GM19468 (cell line): ENCODE results near the gene RNF31.
A peak's percentile ranks its signal among the peaks of the same experiment; 100 is the strongest.
"Not testable (repeated sequence)": the region's sequence is repeated elsewhere in the genome, so short reads cannot be mapped to it uniquely, and the experiment has no call there.

Source experiments
- ATAC-seq: cut with Tn5 transposase; IDR thresholded peaks from one replicate; pipeline ENCODE4 v1.9.1; 2021; ENCODE audit warnings: mild to moderate bottlenecking, moderate library complexity, moderate number of reproducible peaks; ENCODE audit not compliant: unreplicated experiment; ENCODE audit errors: extremely low read depth

The RNF31 gene

DNA sequence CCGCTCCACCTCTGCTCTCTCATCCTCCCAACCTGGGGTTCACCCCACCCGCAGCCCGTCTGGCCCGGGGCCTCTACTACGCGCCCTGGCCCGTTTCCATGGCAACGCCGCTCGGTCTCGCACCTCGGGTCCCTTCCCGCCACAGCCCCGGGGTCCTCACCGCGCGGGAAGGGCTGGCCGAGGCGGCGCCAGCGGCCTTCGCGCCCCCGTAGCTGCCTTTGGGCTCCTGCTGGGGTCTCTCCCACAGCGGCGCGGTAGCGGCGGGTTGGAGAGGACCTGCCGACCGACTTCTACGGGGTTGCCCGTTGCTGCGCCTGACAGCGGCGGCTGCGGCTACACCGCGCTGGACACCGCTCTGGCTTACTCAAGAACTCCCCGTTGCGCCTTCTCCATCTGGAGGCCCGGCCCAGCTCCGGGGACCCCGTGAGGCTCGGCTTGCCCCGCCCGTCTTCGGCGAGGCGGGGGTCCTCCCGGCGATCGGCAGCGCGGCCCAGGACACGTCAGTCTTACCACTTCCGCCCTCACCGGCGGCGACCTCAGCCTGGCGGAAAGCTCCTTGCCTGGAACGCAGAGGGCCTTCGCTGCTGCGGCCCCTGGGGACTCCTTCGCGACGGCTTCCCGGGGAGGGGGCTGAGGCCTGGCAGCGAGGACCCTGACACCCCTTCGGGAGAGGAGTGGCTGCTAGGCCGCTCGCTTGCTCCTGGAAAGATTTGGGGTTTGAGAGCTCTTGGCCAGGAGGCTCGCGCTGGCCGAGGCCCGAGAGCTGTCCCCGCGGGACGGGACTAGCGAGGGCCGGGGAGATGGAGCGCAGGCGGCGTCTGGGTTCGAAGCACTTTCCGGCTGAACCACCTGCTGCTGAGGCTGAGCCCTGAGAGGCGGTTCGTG lies 48.1 kb downstream of the RNF31 start, which contains the start of gene TM9SF1:
TSS of gene TM9SF1 (minus strand) at position 256 of the 885 bp plus-strand sequence. CDS start 422 bp downstream, outside the sequence.
- peak; percentile 63 for ATAC-seq

DNA sequence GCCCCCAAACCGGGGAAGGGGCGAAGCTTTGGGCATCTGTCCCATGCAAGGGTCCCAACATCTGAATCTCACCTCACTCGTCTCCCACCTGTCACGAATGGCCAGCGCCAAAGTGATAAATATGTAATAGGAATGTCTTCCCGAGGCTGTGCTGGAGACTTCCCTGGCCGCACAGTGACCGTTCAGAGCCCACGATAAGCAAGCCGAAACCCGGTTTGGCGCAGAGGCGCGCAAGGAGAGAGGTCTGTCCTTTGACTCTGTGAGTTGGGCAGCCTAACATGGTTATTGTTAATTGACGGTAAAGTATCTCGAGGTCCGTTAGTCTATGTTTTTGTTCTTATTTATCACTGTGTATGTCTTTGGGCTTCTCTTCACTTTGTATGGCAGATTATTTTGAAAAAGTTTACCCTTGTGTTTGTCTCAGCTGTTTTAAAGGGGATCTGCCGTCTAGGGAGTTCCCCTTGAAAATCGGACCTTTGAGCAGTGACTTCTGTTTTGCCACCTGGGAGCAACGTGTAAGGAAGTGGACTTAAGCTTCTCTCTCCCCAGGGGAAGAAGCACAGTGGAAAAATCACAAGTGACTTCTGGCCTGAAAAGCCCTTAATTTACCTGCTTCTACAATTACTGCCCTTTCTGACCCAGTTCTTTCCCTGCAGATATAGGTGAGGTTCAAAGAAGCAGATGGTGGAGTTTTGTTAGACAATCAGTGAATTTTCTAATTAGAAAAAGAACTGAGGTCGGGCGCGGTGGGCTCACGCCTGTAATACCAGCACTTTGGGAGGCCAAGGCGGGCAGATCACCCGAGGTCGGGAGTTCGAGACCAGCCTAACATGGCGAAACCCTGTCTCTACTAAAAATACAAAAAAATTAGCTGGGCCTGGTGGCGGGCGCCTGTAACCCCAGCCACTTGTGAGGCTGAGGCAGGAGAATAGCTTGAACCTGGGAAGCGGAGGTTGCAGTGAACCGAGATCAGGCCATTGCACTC lies 49.1 kb downstream of the RNF31 start:
- no peak for ATAC-seq

GRCh38 chr14:24197056-24197450 lies 49.8 kb downstream of the RNF31 start:
- no peak for ATAC-seq

DNA sequence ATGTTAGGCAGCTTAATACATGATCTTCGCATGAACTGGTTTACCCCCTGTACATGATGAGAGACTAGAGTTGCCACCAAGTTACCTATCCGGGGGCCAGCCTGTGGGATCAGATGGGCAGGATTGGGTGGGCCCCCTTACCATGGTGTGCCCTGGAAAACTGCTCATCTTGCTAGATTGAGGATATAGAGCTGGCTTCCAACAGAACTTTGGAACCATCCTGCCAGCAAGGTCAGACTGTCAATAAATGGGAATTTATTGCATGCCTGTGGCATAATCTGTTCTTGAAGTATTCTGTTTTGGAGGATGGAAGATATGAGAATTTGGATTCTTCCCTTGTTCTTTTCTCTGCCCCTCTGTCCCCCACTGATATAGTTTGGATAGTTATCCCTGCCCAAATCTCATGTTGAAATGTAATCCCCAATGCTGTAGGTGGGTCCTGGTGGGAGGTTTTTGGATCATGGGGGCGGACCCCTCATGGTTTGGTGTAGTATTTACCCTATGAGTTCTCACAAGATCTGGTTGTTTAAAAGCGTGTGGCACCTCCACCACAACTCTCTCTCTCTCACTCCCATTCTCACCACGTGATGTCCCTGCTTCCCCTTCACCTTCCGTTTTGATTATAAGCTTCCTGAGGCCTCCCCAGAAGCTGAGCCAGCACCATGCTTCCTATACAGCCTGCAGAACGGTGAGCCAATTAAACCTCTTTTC lies 51.7 kb downstream of the RNF31 start:
- no peak for ATAC-seq

- not testable (repeated sequence) for ATAC-seq
Measured at GRCh38 chr14:24202538-24202937, 55.2 kb downstream of the RNF31 start.

GRCh38 chr14:24203249-24203886 lies 56.1 kb downstream of the RNF31 start:
- not testable (repeated sequence) for ATAC-seq

DNA sequence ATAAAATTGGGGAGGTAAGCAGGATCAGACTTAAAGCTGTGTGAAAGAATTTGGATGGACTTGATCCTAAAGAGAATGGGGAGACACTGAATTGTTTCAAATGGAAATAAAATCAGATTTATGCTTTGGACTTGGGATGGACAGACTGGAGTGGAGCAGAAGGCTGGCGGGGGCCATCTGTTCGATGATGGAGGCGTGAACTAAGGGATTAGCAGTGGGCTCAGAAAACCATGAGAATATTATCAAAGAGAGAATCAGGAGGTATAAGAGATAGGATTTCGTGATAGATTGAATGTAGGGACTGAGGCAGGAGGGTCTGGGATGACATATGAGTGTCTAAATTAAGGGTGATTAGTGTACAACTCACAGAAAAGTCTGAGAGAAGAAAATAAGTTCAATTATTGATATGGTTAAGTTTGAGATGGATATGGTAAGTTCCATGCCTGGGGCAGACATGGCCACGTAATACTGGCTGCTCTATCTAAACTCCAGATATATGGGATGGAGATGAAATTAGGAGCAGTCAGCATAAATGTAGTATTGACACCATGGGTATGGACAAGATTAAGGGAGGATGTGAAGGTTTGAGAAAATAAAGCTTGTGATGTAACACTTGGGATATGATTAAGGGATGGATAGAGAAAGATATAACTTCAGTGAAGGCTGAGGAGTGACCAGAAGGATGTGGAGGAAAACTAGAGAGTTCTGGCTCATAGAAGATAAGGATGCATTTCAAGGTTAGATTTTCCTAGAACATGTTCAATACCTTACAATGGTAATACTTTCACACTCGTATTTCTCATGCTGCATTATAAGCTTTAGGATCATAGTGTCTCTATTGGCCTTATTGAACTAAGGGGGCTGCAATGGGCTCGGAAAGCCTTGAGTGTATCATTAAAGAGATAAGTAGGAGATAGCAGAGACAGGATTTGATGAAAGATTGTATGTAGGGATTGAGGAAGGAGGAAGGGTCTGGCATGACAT lies 57.2 kb downstream of the RNF31 start:
- ATAC-seq, result no peak

DNA sequence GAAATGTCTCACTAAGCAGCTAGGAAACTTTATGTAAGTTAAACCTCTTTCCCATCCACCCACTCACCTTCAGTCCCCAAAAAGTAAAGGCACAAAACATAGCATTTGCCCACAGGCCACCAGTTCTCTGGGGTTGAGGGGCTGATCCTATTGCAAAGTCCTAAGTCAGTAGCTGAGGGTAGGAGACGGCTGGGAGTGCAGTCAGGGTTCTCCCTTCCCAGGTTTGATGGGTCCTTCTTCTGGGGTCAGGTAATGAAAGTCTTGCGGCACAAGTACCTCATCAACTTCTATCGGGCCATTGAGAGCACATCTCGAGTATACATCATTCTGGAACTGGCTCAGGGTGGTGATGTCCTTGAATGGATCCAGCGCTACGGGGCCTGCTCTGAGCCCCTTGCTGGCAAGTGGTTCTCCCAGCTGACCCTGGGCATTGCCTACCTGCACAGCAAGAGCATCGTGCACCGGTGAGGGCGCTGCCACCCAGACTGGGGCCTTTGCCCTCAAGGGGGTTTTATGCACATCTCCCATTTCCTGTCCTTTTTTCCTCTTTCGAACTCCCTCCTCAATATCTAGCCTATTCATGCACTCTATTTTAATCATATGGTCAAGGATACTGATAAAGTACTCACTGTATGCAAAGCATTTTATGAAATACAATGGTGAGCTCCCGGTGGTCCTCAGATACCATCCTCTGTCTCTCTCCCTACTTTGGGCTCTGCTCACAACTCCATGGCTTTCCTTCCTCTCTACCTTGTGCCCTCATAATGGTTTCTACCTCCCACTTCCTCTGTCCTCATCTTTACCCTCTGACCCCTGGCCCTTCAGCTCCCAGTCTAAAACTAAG lies 59.2 kb downstream of the RNF31 start:
- ATAC-seq, result no peak

- ATAC-seq, result no peak
Measured at GRCh38 chr14:24207104-24207551, 59.8 kb downstream of the RNF31 start.

DNA sequence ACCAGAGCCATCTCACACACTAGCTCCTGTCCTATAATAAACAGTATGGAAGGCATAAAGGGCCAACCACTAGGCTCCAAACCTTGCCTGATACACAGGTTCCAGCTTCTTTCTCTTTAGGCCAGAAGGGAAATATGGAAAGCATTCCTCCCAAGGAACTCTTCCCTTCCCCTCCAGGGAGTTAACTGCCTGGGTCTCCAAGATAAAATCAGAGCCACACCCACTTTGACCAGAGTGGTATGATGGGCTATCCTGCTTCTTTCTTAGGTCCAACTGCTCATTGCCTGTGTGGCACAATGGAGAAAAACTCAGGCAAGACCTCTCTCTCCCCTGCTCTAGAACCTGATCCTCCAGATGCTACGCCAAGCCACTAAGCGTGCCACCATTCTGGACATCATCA lies 60.3 kb downstream of the RNF31 start:
- no peak for ATAC-seq
